LNCaP clone FGC (cell line): ENCODE data around the gene SHF.

ENCODE experiments used
- DNase-seq: peaks from one replicate; pipeline ENCODE4 v3.0.0-alpha.2; 2011; ENCODE audit warnings: low read depth
- H3K4me3 ChIP-seq: 2 replicates; pipeline ENCODE4 v1.5.1; 2011; ENCODE audit warnings: mild to moderate bottlenecking, low read depth, low read length, control low read depth
- CTCF ChIP-seq: IDR thresholded peaks from 2 replicates; pipeline ENCODE4 v1.5.1; 2012; ENCODE audit warnings: mild to moderate bottlenecking; ENCODE audit not compliant: control insufficient read depth, insufficient read depth; ENCODE audit errors: extremely low read depth

The SHF gene

DNA sequence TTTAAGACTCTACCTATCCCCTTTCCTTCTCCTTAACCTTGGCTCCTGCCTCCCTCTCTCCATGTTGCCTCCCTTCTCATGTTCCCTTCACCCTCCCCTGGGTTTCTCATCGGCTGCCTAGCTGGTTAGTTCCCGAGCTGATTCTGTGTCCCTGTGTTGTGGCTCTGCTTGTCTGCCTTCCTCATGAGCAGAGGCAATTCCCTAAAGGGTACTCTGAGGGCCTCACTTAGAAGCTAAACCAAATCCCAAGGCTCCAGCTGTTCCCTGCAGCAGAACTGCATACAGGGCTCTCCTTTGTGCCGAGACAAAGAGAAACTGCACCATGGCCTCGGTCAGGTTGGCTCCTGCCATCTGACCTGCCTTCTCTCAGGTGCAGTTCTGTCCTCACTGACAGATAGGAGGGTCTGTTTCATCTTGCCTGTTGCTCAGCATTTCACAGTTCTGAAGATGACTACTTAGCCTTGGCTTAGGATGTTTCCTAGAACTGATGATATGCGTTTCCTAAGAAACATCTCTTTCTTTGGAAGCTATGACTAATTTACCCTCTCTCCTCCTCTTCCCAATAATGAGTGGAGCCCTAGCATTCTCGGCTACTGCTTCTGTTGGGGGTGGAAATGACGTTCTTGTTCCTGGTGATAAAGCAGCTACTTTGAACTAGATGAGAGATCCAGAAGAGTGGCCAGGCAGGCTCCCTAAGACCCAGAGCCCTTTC, 30.9 kb downstream of the SHF start:
- no peak for DNase-seq
- H3K4me3 ChIP-seq = no peak overlapping the region
- no peak for TF ChIP-seq CTCF

DNA sequence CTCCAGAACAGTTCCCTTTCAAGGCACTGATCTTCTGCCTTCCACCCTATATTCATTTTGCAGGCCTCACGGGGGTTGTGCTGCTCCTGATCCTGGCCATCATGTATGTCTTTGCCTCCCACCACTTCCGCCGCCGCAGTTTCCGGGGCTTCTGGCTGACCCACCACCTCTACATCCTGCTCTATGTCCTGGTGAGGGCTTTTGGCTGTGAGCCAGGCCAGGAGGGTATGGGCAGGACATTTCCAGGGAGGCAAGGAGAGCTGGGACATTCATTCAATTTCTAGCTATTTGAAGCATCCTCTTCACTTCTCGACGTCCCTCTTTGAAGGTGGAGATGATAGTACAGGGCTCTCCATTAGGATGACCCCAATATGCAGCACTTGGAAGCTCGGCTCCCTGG, 32.0 kb downstream of the SHF start:
- H3K4me3 ChIP-seq = no peak overlapping the region
- TF ChIP-seq CTCF = no peak
- DNase-seq = no peak

GRCh38 chr15:45151998-45152828, 35.6 kb downstream of the SHF start:
- TF ChIP-seq CTCF = no peak
- no peak for DNase-seq
- H3K4me3 ChIP-seq = no peak overlapping the region

- no peak overlapping the region for H3K4me3 ChIP-seq
- DNase-seq = no peak
- TF ChIP-seq CTCF = no peak
Measured at GRCh38 chr15:45150997-45151396, 36.8 kb downstream of the SHF start.

DNA sequence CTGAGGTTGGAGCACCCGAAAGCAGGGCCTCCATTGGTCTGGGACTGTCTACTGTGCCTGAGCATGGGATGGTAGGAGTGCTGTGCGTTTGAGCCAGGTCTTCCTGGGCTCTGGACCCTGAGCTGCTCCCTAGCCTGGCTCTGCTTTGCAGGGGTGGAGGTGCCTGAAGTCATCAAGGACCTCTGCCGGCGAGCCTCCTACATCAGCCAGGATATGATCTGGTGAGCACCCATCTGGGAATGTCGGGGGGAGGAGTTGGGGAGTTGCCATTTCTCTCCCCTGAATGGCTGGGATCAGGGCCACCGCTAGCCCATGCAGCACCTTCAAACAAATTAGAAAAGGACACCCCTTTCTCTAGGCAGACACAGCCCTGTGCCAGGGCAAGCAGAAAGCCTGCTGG, 37.3 kb downstream of the SHF start:
- DNase-seq = no peak
- no peak overlapping the region for H3K4me3 ChIP-seq
- no peak for TF ChIP-seq CTCF

- DNase-seq = no peak
- no peak for TF ChIP-seq CTCF
- H3K4me3 ChIP-seq = no peak overlapping the region
Measured at GRCh38 chr15:45149060-45149459, 38.7 kb downstream of the SHF start.
